OCI-LY7 (cell line): Measurements from ENCODE around the gene MRPL12.

Experiments used
- EZH2phosphoT487 ChIP-seq: fragments of 200-600 bp; sonication (generic); IDR thresholded peaks from 2 replicates; pipeline ENCODE4 v1.6.1; 2018; ENCODE audit warnings: low read depth, borderline replicate concordance, mild to moderate bottlenecking, mixed run types, antibody characterized with exemption, low read length, moderate library complexity, mixed read lengths
- TF ChIP-seq, protein P1 (sequence below): fragments of 200-600 bp; sonication (generic); conservative IDR thresholded peaks from 2 replicates; pipeline ENCODE4 v1.5.1; 2014; ENCODE audit warnings: mild to moderate bottlenecking, antibody characterized with exemption, low read length, moderate library complexity, mixed read lengths

DNA sequence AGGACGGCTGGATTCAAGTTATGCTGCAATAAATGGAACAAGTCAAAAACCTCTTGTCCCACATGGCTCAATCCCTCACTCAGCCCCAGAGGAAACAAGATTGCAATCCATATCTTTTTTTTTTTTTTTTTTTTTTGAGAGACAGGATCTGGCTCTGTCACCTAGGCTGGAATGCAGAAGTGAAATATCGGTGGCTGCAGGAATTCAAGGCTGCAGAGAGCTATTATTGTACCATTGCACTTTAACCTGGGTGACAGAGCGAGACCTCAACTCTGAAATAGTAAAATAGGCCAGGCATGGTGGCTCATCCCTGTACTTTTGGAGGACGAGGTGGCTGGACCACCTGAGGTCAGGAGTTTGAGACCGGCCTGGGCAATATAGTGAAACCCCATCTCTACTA is 44.1 kb upstream of the MRPL12 start:
- TF ChIP-seq, protein P1, sequence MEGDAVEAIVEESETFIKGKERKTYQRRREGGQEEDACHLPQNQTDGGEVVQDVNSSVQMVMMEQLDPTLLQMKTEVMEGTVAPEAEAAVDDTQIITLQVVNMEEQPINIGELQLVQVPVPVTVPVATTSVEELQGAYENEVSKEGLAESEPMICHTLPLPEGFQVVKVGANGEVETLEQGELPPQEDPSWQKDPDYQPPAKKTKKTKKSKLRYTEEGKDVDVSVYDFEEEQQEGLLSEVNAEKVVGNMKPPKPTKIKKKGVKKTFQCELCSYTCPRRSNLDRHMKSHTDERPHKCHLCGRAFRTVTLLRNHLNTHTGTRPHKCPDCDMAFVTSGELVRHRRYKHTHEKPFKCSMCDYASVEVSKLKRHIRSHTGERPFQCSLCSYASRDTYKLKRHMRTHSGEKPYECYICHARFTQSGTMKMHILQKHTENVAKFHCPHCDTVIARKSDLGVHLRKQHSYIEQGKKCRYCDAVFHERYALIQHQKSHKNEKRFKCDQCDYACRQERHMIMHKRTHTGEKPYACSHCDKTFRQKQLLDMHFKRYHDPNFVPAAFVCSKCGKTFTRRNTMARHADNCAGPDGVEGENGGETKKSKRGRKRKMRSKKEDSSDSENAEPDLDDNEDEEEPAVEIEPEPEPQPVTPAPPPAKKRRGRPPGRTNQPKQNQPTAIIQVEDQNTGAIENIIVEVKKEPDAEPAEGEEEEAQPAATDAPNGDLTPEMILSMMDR: no peak
- TF ChIP-seq EZH2phosphoT487: no peak
